HEK293 (cell line): ENCODE results near the gene CD1C.

ENCODE experiments used
- CTCF ChIP-seq: fragments of 450-650 bp; formaldehyde crosslinking; IDR thresholded peaks from 2 replicates; pipeline ENCODE4 v1.5.1; 2016; ENCODE audit warnings: missing biosample characterization, missing genetic modification characterization
- HOXD13 ChIP-seq: sonication (generic); formaldehyde crosslinking; IDR thresholded peaks from 2 replicates; pipeline ENCODE4 v1.8.0; 2022; ENCODE audit warnings: missing genetic modification reagents, borderline replicate concordance
- INSM2 ChIP-seq: fragments of 450-650 bp; formaldehyde crosslinking; IDR thresholded peaks from 2 replicates; pipeline ENCODE4 v1.5.1; 2016; ENCODE audit warnings: missing biosample characterization, missing genetic modification characterization
- KLF10 ChIP-seq: fragments of 450-650 bp; IDR thresholded peaks from 2 replicates; pipeline ENCODE4 v1.5.1; 2018; ENCODE audit warnings: missing biosample characterization, mild to moderate bottlenecking, missing genetic modification characterization
- PRDM1 ChIP-seq: fragments of 450-650 bp; formaldehyde crosslinking; IDR thresholded peaks from 2 replicates; pipeline ENCODE4; 2016; ENCODE audit warnings: missing biosample characterization, missing genetic modification characterization
- SETDB1 ChIP-seq: IDR thresholded peaks from one replicate; pipeline ENCODE4 v1.6.1; 2017; ENCODE audit warnings: mild to moderate bottlenecking, low read length, moderate library complexity, mixed read lengths; ENCODE audit not compliant: insufficient read length
- ZFP3 ChIP-seq: fragments of 450-650 bp; formaldehyde crosslinking; IDR thresholded peaks from 2 replicates; pipeline ENCODE4 v1.5.1; 2016; ENCODE audit warnings: low read depth, missing biosample characterization, missing genetic modification characterization
- ZNF311 ChIP-seq: fragments of 450-650 bp; formaldehyde crosslinking; IDR thresholded peaks from 2 replicates; pipeline ENCODE4 v1.5.1; 2017; ENCODE audit warnings: missing biosample characterization, missing genetic modification characterization, borderline replicate concordance
- ZNF488 ChIP-seq: fragments of 450-650 bp; formaldehyde crosslinking; IDR thresholded peaks from 2 replicates; pipeline ENCODE4 v1.5.1; 2016; ENCODE audit warnings: missing biosample characterization, missing genetic modification characterization

GRCh38 chr1:158334526-158335212 lies 44.9 kb downstream of the CD1C start:
- TF ChIP-seq HOXD13 (CRISPR knock-in tag) (no peak), SETDB1 (no peak), CTCF (tag by site-specific recombination) (no peak), ZFP3 (no peak), INSM2 (no peak), ZNF488 (tag by site-specific recombination) (no peak), KLF10 (tag by site-specific recombination) (no peak), PRDM1 (tag by site-specific recombination) (no peak), ZNF311 (tag by site-specific recombination) (no peak)
